Epithelial cell of proximal tubule (primary cell): Measurements from ENCODE around the gene DNM2. TPM values are rescaled to one million over a fixed set of nuclear protein-coding genes. Genes with fewer than 3 reads are reported as not detected.

ENCODE experiments used
- DNase-seq: peaks from one replicate; pipeline ENCODE4 v3.0.0-alpha.2; 2011; ENCODE audit warnings: low read depth
- H3K4me3 ChIP-seq: 2 replicates; pipeline ENCODE4 v1.5.1; 2011; ENCODE audit warnings: low read depth, mild to moderate bottlenecking, low read length
- CTCF ChIP-seq: conservative IDR thresholded peaks from 2 replicates; pipeline ENCODE4 v1.5.1; 2012; ENCODE audit warnings: low read depth, mild to moderate bottlenecking, low read length
- total RNA-seq: library from RNA; depleted of rRNA; stranded (reverse); fragments of >200 nt; gene quantifications from 2 replicates; pipeline ENCODE4 v1.2.3, GENCODE V29; 2015

DNM2 gene
- total RNA-seq, 1 donor from 2014 or later: 94.5 TPM

- no peak for TF ChIP-seq CTCF
- DNase-seq: no peak
- no peak overlapping the region for H3K4me3 ChIP-seq
These were observed 8.4 kb downstream of the DNM2 start for GRCh38 chr19:10726268-10726667.

GRCh38 chr19:10727685-10728201, 9.9 kb downstream of the DNM2 start:
- no peak for TF ChIP-seq CTCF
- DNase-seq: no peak

GRCh38 chr19:10729411-10729810, 11.5 kb downstream of the DNM2 start:
- TF ChIP-seq CTCF: no peak
- DNase-seq: no peak
- no peak overlapping the region for H3K4me3 ChIP-seq

More at GRCh38 chr19:10727685-10728201, 9.9 kb downstream of the DNM2 start:
- H3K4me3 ChIP-seq: no peak overlapping the region

GRCh38 chr19:10730932-10731331, 13.1 kb downstream of the DNM2 start:
- DNase-seq: no peak
- no peak for TF ChIP-seq CTCF
- H3K4me3 ChIP-seq: no peak overlapping the region

GRCh38 chr19:10735741-10736140, 17.9 kb downstream of the DNM2 start:
- TF ChIP-seq CTCF: no peak
- DNase-seq: no peak
- H3K4me3 ChIP-seq: no peak overlapping the region

- H3K4me3 ChIP-seq: no peak overlapping the region
- DNase-seq: no peak
- no peak for TF ChIP-seq CTCF
These were observed 18.3 kb downstream of the DNM2 start for GRCh38 chr19:10736189-10736588.

- H3K4me3 ChIP-seq: no peak overlapping the region
- no peak for DNase-seq
- TF ChIP-seq CTCF: no peak
These were observed 19.2 kb downstream of the DNM2 start for GRCh38 chr19:10736916-10737551.
